WI38 (cell line): Measurements from ENCODE around the gene ELOB.

Source experiments
- H3K4me3 ChIP-seq: 2 replicates; pipeline ENCODE4 v1.5.1; 2011; ENCODE audit warnings: low read depth, mild to moderate bottlenecking, control low read depth, low read length
- CTCF ChIP-seq: IDR thresholded peaks from 2 replicates; pipeline ENCODE4 v1.5.1; 2012; ENCODE audit warnings: low read depth, mild to moderate bottlenecking, control low read depth, low read length

ELOB gene

GRCh38 chr16:2777231-2777902, at the start of gene ELOB:
Gene ELOB, minus strand, starts transcription at chr16:2777280. Its CDS starts 41 bp downstream, at chr16:2777239.
- TF ChIP-seq CTCF: no peak
- peak within 1 kb of the TSS; percentile 88 for H3K4me3 ChIP-seq

DNA sequence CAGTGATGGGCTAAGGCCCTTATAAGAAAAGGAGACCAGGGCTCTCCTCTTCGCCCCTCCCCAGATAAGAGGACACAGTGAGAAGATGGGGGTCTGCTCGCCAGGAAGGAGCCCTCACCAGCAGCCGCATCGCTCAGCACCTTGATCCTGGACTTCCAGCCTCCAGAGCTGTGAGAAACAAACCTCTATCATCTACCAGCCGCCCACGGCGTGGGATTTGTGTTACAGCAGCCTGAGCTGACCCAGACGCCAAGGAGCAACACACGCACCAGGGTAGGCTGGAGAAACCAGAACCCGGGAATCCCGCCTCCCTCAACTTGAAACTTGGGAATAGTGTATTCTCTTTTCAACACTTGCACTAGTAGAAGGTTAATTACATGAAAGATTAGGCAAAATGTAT, 48.8 kb upstream of the ELOB start:
- no peak overlapping the region for H3K4me3 ChIP-seq
- TF ChIP-seq CTCF: no peak

GRCh38 chr16:2825049-2825742, 48.1 kb upstream of the ELOB start:
- H3K4me3 ChIP-seq: no peak overlapping the region
- TF ChIP-seq CTCF: no peak

- no peak overlapping the region for H3K4me3 ChIP-seq
- TF ChIP-seq CTCF: no peak
These were observed 47.5 kb upstream of the ELOB start for GRCh38 chr16:2824626-2825025.

DNA sequence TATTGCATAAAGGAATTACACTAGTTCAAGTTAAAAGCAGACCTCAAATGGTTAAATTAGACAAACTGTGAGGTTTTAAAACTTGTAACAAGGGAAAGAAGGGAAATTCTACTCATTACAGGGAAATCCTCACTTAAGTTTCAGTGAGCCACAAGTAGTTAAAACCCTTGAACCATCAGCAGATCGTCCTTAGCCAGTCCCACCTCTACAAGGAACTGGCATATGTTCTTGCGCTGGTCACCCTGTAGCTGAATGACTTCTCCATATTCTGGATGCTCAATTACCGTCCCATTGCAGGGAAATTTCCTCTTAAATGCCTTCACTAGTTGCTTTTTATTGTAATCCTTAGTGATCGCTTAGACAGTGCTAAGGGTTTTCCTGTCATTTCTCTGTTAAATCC, 45.4 kb upstream of the ELOB start:
- H3K4me3 ChIP-seq: no peak overlapping the region
- TF ChIP-seq CTCF: no peak

- TF ChIP-seq CTCF: no peak
- no peak overlapping the region for H3K4me3 ChIP-seq
These were observed 45.0 kb upstream of the ELOB start for GRCh38 chr16:2822158-2822495.

- H3K4me3 ChIP-seq: no peak overlapping the region
- TF ChIP-seq CTCF: no peak
These were observed 44.5 kb upstream of the ELOB start for GRCh38 chr16:2821487-2822157.
